HG03097 (cell line): Measurements from ENCODE around the gene CNGA2.

Source experiments
- ATAC-seq: cut with Tn5 transposase; IDR thresholded peaks from one replicate; pipeline ENCODE4 v1.9.1; 2021; ENCODE audit not compliant: unreplicated experiment, low FRiP score

The CNGA2 gene

GRCh38 chrX:151746502-151746901 lies 12.0 kb downstream of the CNGA2 start:
- ATAC-seq, result no peak

GRCh38 chrX:151750511-151750910 lies 16.0 kb downstream of the CNGA2 start:
- ATAC-seq, result no peak

- no peak for ATAC-seq
Observed at GRCh38 chrX:151752847-151753246, 18.3 kb downstream of the CNGA2 start.

GRCh38 chrX:151753313-151754046 lies 18.9 kb downstream of the CNGA2 start:
- ATAC-seq, result no peak

- no peak for ATAC-seq
Observed at GRCh38 chrX:151754047-151754429, 19.5 kb downstream of the CNGA2 start.

GRCh38 chrX:151754641-151755215 lies 20.2 kb downstream of the CNGA2 start:
- ATAC-seq, result no peak

- no peak for ATAC-seq
Observed at GRCh38 chrX:151759041-151759708, 24.6 kb downstream of the CNGA2 start.

GRCh38 chrX:151762802-151763201 lies 28.3 kb downstream of the CNGA2 start:
- no peak for ATAC-seq

- ATAC-seq, result no peak
Observed at GRCh38 chrX:151763711-151764110, 29.2 kb downstream of the CNGA2 start.

- no peak for ATAC-seq
Observed at GRCh38 chrX:151765026-151765425, 30.5 kb downstream of the CNGA2 start.

- no peak for ATAC-seq
Observed at GRCh38 chrX:151771726-151772125, 37.2 kb downstream of the CNGA2 start.

GRCh38 chrX:151773434-151773833 lies 38.9 kb downstream of the CNGA2 start:
- ATAC-seq, result no peak

GRCh38 chrX:151774421-151774820 lies 39.9 kb downstream of the CNGA2 start:
- no peak for ATAC-seq

GRCh38 chrX:151776181-151776731 lies 41.7 kb downstream of the CNGA2 start:
- no peak for ATAC-seq

- no peak for ATAC-seq
Observed at GRCh38 chrX:151776936-151777335, 42.4 kb downstream of the CNGA2 start.

GRCh38 chrX:151779258-151779657 lies 44.7 kb downstream of the CNGA2 start:
- ATAC-seq, result no peak

GRCh38 chrX:151780621-151781020 lies 46.1 kb downstream of the CNGA2 start:
- no peak for ATAC-seq

- no peak for ATAC-seq
Observed at GRCh38 chrX:151789179-151789800, 54.7 kb downstream of the CNGA2 start.

GRCh38 chrX:151790481-151791160 lies 56.1 kb downstream of the CNGA2 start:
- ATAC-seq, result no peak

GRCh38 chrX:151791961-151792360 lies 57.4 kb downstream of the CNGA2 start:
- no peak for ATAC-seq

GRCh38 chrX:151792505-151792904 lies 58.0 kb downstream of the CNGA2 start:
- ATAC-seq, result no peak
